K562 (cell line): Measurements from ENCODE around the gene TIMP1. TPM values are rescaled to one million over a fixed set of nuclear protein-coding genes. Genes with fewer than 3 reads are reported as not detected.

Experiments
- ATAC-seq: fragments of 200-7000 bp; cut with Tn5 transposase; 3 replicates; pipeline ENCODE4 v1.9.1; 2020; ENCODE audit warnings: moderate library complexity
- BruUV-seq: library from RNA; stranded (reverse); fragments of 400-500 nt; replicated peaks from 2 replicates; lab custom pipeline; 2021; lab: Mats Ljungman, UMichigan
- CTCF ChIA-PET: fragments of 300-600 bp; formaldehyde crosslinking; extraction: SDS; loops from one replicate; lab custom pipeline; 2021; ENCODE audit warnings: low intra/inter-chr PET ratio; lab: Yijun Ruan, JAX
- POLR2A ChIA-PET: fragments of 300-600, 350-650 bp; sonication (Branson Sonifier 250); formaldehyde crosslinking; extraction: SDS; loops from one replicate; lab custom pipeline; 2021; ENCODE audit warnings: antibody characterized with exemption, inconsistent platforms; lab: Yijun Ruan, JAX
- DNase-seq, 4 experiments: peaks; one replicate each; pipeline versions ENCODE4 v3.0.0 to v3.0.0-alpha.2; 2011 to 2018; ENCODE audit warnings: low spot score in 3 of 4, mixed read lengths in 3 of 4; ENCODE audit errors: extremely low read depth in 1 of 4
- FAIRE-seq: peaks from 2 replicates; lab custom pipeline; 2011; peaks lifted over from hg19 to GRCh38; lab: Jason Lieb, UNC
- H2AFZ ChIP-seq: 2 replicates; pipeline ENCODE4 v1.6.0; 2011; ENCODE audit warnings: low read depth, low read length, control low read depth, inconsistent platforms
- H3K27ac ChIP-seq: fragments of 200-600 bp; 3 replicates; pipeline ENCODE4 v1.8.0; 2011; ENCODE audit warnings: low read depth, mild to moderate bottlenecking, control low read depth, inconsistent platforms, low read length, moderate library complexity, mixed read lengths; ENCODE audit errors: extremely low read depth
- H3K27me3 ChIP-seq, 2 experiments: fragments of 300-600 bp in 1 of 2; 2 replicates in 1 of 2; 3 replicates in 1 of 2; pipeline versions ENCODE4 v1.6.0 to v1.8.0; 2011; ENCODE audit warnings: inconsistent platforms in 2 of 2, low read length in 2 of 2, mild to moderate bottlenecking in 1 of 2, mixed read lengths in 1 of 2, moderate library complexity in 1 of 2; ENCODE audit not compliant: control insufficient read depth in 2 of 2, insufficient read depth in 2 of 2
- H3K36me3 ChIP-seq: fragments of 300-600 bp; 3 replicates; pipeline ENCODE4 v1.8.0; 2011; ENCODE audit warnings: mild to moderate bottlenecking, low read length, inconsistent platforms; ENCODE audit not compliant: control insufficient read depth, insufficient read depth
- H3K4me1 ChIP-seq, 2 experiments: fragments of 200-600 bp in 1 of 2; replicated peaks in 1 of 2; 2 replicates in 1 of 2; 3 replicates in 1 of 2; pipeline versions ENCODE4 v1.5.1 to v1.8.0; 2011; ENCODE audit warnings: inconsistent platforms in 2 of 2, low read length in 2 of 2, mild to moderate bottlenecking in 1 of 2, mixed read lengths in 1 of 2, moderate library complexity in 1 of 2; ENCODE audit not compliant: control insufficient read depth in 2 of 2, insufficient read depth in 2 of 2
- H3K4me2 ChIP-seq: 2 replicates; pipeline ENCODE4 v1.6.1; 2011; ENCODE audit warnings: low read length, control low read depth, inconsistent platforms, mixed read lengths; ENCODE audit not compliant: insufficient read depth
- H3K4me3 ChIP-seq: fragments of 200-600 bp; sonication (generic), shearing (Covaris generic); 2 replicates; pipeline ENCODE4 v1.5.1; 2016; ENCODE audit warnings: control low read depth, inconsistent platforms
- H3K79me2 ChIP-seq: fragments of 200-600 bp; 3 replicates; pipeline ENCODE4 v1.8.0; 2011; ENCODE audit warnings: low read length, inconsistent platforms; ENCODE audit not compliant: control insufficient read depth, insufficient read depth
- H3K9ac ChIP-seq, 2 experiments: 2 replicates each; pipeline versions ENCODE4 v1.6.0 to v1.6.1; 2011; ENCODE audit warnings: low read depth in 2 of 2, low read length in 2 of 2, control low read depth in 1 of 2, inconsistent platforms in 1 of 2, mild to moderate bottlenecking in 1 of 2, mixed read lengths in 1 of 2; ENCODE audit not compliant: insufficient read depth in 1 of 2
- H3K9me1 ChIP-seq: one replicate; pipeline ENCODE4 v1.6.0; 2011; ENCODE audit warnings: inconsistent platforms, mild to moderate bottlenecking, low read length, moderate library complexity; ENCODE audit not compliant: control insufficient read depth, insufficient read depth
- H3K9me3 ChIP-seq: replicated peaks from 2 replicates; pipeline ENCODE4 v1.5.1; 2011; ENCODE audit warnings: low read depth, low read length, inconsistent platforms; ENCODE audit not compliant: control insufficient read depth, insufficient read depth
- H4K20me1 ChIP-seq: replicated peaks from 2 replicates; pipeline ENCODE4 v1.6.1; 2011; ENCODE audit warnings: low read length, inconsistent platforms, mixed read lengths; ENCODE audit not compliant: control insufficient read depth, insufficient read depth
- ARID1B ChIP-seq: fragments of 450-650 bp; IDR thresholded peaks from 2 replicates; pipeline ENCODE4 v1.6.1; 2016; ENCODE audit warnings: antibody characterized with exemption, mild to moderate bottlenecking, inconsistent platforms
- BCOR ChIP-seq: fragments of 450-650 bp; IDR thresholded peaks from 2 replicates; pipeline ENCODE4 v1.6.1; 2016
- CBX5 ChIP-seq: IDR thresholded peaks from 2 replicates; pipeline ENCODE4 v1.6.1; 2014; ENCODE audit warnings: low read depth, borderline replicate concordance
- EHMT2 ChIP-seq: fragments of 450-650 bp; IDR thresholded peaks from 2 replicates; pipeline ENCODE4 v1.6.1; 2018; ENCODE audit warnings: antibody characterized with exemption
- LARP7 ChIP-seq: fragments of 450-650 bp; IDR thresholded peaks from 2 replicates; pipeline ENCODE4 v1.6.1; 2016
- MYNN ChIP-seq, 2 experiments: sonication (generic); formaldehyde crosslinking in 1 of 2; IDR thresholded peaks; 2 replicates each; pipeline versions ENCODE4 v1.5.0 to v1.6.1; 2016 to 2020; ENCODE audit warnings: antibody characterized with exemption in 1 of 2, missing genetic modification reagents in 1 of 2
- NR2C2 ChIP-seq, 2 experiments: fragments of 200-800 bp in 1 of 2; sonication (Bioruptor generic) in 1 of 2; sonication (generic) in 1 of 2; formaldehyde crosslinking in 1 of 2; IDR thresholded peaks; 2 replicates each; pipeline versions ENCODE4 v1.6.1 to v1.8.0; 2016 to 2022; ENCODE audit warnings: mild to moderate bottlenecking in 1 of 2, missing compliant biosample characterization in 1 of 2, missing genetic modification characterization in 1 of 2, missing genetic modification reagents in 1 of 2
- PTBP1 ChIP-seq: fragments of 200-400 bp; formaldehyde crosslinking; IDR thresholded peaks from 2 replicates; pipeline ENCODE4 v1.6.1; 2017; ENCODE audit warnings: low read depth, low read length
- PTTG1 ChIP-seq: fragments of 450-650 bp; IDR thresholded peaks from 2 replicates; pipeline ENCODE4 v1.6.1; 2016; ENCODE audit warnings: low read depth, mild to moderate bottlenecking, missing genetic modification characterization, missing compliant biosample characterization
- SPI1 ChIP-seq: IDR thresholded peaks from 2 replicates; pipeline ENCODE4 v1.6.1; 2011; ENCODE audit warnings: low read depth, low read length, control low read depth, borderline replicate concordance
- WHSC1 ChIP-seq: IDR thresholded peaks from one replicate; pipeline ENCODE4 v1.6.1; 2012; ENCODE audit warnings: low read length, control low read depth, inconsistent platforms
- ZBTB8A ChIP-seq: fragments of 450-650 bp; IDR thresholded peaks from 2 replicates; pipeline ENCODE4 v1.6.1; 2018; ENCODE audit warnings: mild to moderate bottlenecking, moderate library complexity; ENCODE audit not compliant: partially characterized antibody
- ZNF668 ChIP-seq: fragments of 250-450 bp; sonication (Bioruptor Pico); IDR thresholded peaks from 2 replicates; pipeline ENCODE4 v1.8.0; 2022; ENCODE audit warnings: mild to moderate bottlenecking, inconsistent platforms
- WGBS: fragments of 100-300 bp; shearing (Covaris generic); methylation state at CpG from one replicate; pipeline ENCODE4 v1.1.6; 2016; ENCODE audit warnings: low coverage, mixed read lengths; ENCODE audit not compliant: insufficient coverage; ENCODE audit errors: missing lambda C conversion rate; 5-methylcytosine and 5-hydroxymethylcytosine counted together
- in situ Hi-C: fragments of 300-500 bp; cut with MboI; formaldehyde crosslinking; loops from 4 replicates; pipeline ENCODE4 v1.15.0; 2018; ENCODE audit warnings: inconsistent platforms, mixed read lengths
- intact Hi-C: fragments of 100-400 bp; cut with micrococcal nuclease; formaldehyde crosslinking; loops from 2 replicates; pipeline ENCODE4 v1.14.2; 2022
- polyA plus RNA-seq, 8 experiments: library from polyadenylated mRNA; depleted of rRNA in 4 of 8; stranded (reverse) in 5 of 8; unstranded in 3 of 8; fragments of >200 nt; fragmentation: Nextera tagmentation in 2 of 8; fragmentation: Illumina TruSeq in 1 of 8; extraction: Ambion mirVana in 2 of 8; extraction: Trizol in 1 of 8; gene quantifications; 2 replicates each; pipeline versions ENCODE4 v1.2.1 to v1.2.3, GENCODE V29; 2011 to 2014; ENCODE audit warnings: inconsistent platforms in 1 of 8, missing spikeins in 1 of 8
- total RNA-seq, 7 experiments: library from RNA; depleted of rRNA in 6 of 7; stranded (reverse); fragments of >200 nt in 6 of 7; fragmentation: Illumina TruSeq in 2 of 7; extraction: Trizol in 2 of 7; gene quantifications; 2 replicates each; pipeline versions ENCODE4 v1.2.1 to v1.2.3, GENCODE V29; 2011 to 2021; ENCODE audit warnings: low replicate concordance in 1 of 7
- TF ChIP-seq, protein P1 (sequence below): fragments of 200-800 bp; sonication (Bioruptor generic); IDR thresholded peaks from 2 replicates; pipeline ENCODE4 v1.6.1; 2017; ENCODE audit warnings: missing genetic modification characterization, missing compliant biosample characterization
- TF ChIP-seq, protein P2 (sequence below): sonication (generic); formaldehyde crosslinking; IDR thresholded peaks from 2 replicates; pipeline ENCODE4 v1.8.1; 2023; ENCODE audit warnings: mild to moderate bottlenecking, missing genetic modification reagents

Gene TIMP1
- total and polyA plus RNA-seq, 9 of the 15 experiments (the other 6 are each of a cell fraction or from before 2014, with no cell fraction given) = 115 to 699 (median 273) TPM

DNA sequence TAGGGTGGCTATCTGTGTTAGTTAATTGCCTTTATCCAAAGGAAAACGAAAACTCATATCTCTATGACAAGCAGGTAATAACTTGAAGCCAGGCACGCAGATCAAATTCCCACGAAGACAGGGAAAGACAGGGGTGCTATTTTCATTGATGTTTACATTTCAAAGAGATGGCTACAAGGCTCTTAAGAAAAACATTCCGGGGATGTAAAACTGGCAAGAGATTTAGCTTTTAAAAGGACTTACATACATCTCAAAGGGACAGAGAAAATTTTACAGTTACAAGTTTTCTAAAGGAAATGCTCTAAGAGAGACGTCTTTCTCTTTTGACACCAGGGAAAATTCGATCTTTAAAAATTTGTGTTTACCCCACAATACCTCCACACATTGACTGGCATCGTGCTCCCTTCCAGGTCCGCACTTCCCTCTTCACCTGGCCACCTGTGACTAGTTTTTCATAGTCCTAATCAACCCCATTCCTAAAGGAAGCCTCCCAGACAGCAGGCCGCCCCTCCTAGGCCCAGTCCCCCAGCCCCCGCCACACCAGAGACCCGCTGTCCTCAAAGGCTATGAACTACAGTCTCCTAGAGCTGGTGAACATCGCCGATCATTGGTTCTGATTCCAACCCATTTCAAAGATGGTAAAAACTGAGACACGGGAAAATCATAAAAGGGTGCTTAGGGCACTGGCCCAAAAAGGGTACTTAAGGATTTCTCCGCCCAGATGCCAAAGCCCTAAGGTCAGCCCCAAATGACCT lies 21.9 kb upstream of the TIMP1 start (continued):
- peak; percentile 99 for TF ChIP-seq BCOR
- 0 out of 2 replicates have a peak, but pooled peaks have one; percentile 19 for TF ChIP-seq SPI1

DNA sequence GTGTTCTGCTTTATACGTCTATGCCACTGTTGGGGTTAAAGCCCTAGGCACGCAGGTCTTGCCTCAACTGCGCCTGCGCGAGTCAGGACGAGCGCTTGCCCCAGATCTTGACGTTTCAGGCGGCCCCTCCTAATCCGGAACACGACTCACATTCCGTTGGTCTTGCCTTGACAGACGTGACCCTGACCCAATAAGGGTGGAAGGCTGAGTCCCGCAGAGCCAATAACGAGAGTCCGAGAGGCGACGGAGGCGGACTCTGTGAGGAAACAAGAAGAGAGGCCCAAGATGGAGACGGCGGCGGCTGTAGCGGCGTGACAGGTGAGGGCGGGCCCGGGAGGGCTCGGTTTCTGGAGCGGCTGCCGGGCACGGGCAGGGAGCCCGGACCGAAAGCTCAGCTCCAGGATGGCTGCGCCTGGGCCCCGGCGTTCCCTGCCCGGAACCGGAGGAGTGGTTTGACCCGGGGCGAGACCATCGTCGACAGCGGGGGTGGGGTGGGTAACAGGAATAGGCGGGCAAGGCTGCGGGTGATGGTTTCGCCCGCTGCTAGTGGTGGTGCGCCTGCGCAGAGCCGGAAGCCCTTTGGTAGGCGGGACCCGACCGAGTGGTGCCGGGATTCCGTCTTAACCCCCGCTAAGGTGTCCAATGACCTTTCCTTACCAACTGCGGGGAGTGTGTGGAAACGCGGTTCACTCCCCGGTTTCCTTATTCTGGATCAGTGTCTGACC lies 21.1 kb upstream of the TIMP1 start, which contains the start of gene ARAF:
Gene ARAF (plus strand): TSS at position 272 of the 725 bp plus-strand sequence. CDS start 1,763 bp downstream, outside the sequence.
- FAIRE-seq (peak; percentile 91), DNase-seq (peak; percentile 98 to 99 (median 98)), ATAC-seq (peak; percentile 94)
- TSS peak; percentile 65 for BruUV-seq
- Histone ChIP-seq H3K4me3 (peak within 1 kb of the TSS; percentile 56), H3K4me2 (peak within 1 kb of the TSS; percentile 98), H3K36me3 (peaks cover 32% of the 10 kb centered on the region), H3K27ac (peak within 1 kb of the TSS; percentile 88), H3K4me1 (peaks cover 14 to 25% of the 10 kb centered on the region in 2 experiments), H4K20me1 (0 out of 2 replicates have a peak, but pooled peaks cover 3% of the 10 kb centered on the region), H3K9ac (peak within 1 kb of the TSS; percentile 92 to 95), H3K9me3 (no peaks in the 10 kb centered on the region), H3K79me2 (peaks cover 35% of the 10 kb centered on the region), H3K27me3 (no peaks in the 10 kb centered on the region), H2AFZ (peak within 1 kb of the TSS; percentile 92), H3K9me1 (no peaks in the 10 kb centered on the region)
- ChIA-PET CTCF (interaction anchor here (0.7 kb wide), 1 partner anchor 20 kb away, joined by 3 read pairs; no protein-coding TSS in a partner anchor), POLR2A (interaction anchor here (0.7 to 1.0 kb wide), 5 partner anchors 9 to 416 kb away, joined by 3 to 4 read pairs (median 3); partner anchors contain the start of genes NDUFB11 and RBM10)
- WGBS = under 1% methylated on average over 32 of the region's 59 CpGs
- intact Hi-C loops (loop anchor here (1.0 to 5.0 kb wide), 5 partner anchors 20 to 466 kb away; partner anchors contain the start of genes TIMP1 and ZNF81), in situ Hi-C loops (loop anchor here (5.0 kb wide), 1 partner anchor 161 kb away; no protein-coding TSS in a partner anchor)
- TF ChIP-seq LARP7 (no peak), PTBP1 (no peak), CBX5 (no peak), ZBTB8A (no peak), ARID1B (peak; percentile 31; the same call in 1 of the 2 replicates), ZNF668 (no peak), WHSC1 (no peak), NR2C2 (CRISPR knock-in tag; IDR thresholded peaks at IDR 0.05) (no peak), NR2C2 (tag; IDR thresholded peaks at IDR 0.05) (peak; percentile 92), MYNN (IDR thresholded peaks at IDR 0.05) (0 out of 2 replicates have a peak, but pooled peaks have one; percentile 43), MYNN (CRISPR knock-in tag; IDR thresholded peaks at IDR 0.05) (no peak), PTTG1 (no peak), EHMT2 (no peak)
- TF ChIP-seq, protein P1, sequence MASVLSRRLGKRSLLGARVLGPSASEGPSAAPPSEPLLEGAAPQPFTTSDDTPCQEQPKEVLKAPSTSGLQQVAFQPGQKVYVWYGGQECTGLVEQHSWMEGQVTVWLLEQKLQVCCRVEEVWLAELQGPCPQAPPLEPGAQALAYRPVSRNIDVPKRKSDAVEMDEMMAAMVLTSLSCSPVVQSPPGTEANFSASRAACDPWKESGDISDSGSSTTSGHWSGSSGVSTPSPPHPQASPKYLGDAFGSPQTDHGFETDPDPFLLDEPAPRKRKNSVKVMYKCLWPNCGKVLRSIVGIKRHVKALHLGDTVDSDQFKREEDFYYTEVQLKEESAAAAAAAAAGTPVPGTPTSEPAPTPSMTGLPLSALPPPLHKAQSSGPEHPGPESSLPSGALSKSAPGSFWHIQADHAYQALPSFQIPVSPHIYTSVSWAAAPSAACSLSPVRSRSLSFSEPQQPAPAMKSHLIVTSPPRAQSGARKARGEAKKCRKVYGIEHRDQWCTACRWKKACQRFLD (CRISPR knock-in tag) = peak; percentile 58; the same call in 1 of the 2 replicates
- TF ChIP-seq, protein P2, sequence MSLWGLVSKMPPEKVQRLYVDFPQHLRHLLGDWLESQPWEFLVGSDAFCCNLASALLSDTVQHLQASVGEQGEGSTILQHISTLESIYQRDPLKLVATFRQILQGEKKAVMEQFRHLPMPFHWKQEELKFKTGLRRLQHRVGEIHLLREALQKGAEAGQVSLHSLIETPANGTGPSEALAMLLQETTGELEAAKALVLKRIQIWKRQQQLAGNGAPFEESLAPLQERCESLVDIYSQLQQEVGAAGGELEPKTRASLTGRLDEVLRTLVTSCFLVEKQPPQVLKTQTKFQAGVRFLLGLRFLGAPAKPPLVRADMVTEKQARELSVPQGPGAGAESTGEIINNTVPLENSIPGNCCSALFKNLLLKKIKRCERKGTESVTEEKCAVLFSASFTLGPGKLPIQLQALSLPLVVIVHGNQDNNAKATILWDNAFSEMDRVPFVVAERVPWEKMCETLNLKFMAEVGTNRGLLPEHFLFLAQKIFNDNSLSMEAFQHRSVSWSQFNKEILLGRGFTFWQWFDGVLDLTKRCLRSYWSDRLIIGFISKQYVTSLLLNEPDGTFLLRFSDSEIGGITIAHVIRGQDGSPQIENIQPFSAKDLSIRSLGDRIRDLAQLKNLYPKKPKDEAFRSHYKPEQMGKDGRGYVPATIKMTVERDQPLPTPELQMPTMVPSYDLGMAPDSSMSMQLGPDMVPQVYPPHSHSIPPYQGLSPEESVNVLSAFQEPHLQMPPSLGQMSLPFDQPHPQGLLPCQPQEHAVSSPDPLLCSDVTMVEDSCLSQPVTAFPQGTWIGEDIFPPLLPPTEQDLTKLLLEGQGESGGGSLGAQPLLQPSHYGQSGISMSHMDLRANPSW = 0 out of 2 replicates have a peak, but pooled peaks have one; percentile 43
